PFSK-1 (cell line): ENCODE measurements around the gene NPAS2.

Experiments used
- FOXP2 ChIP-seq: optimal IDR thresholded peaks from 2 replicates; pipeline ENCODE3; 2011; ENCODE audit warnings: borderline replicate concordance, control low read depth, inconsistent platforms; ENCODE audit not compliant: insufficient read depth; ENCODE audit errors: extremely low read length, extremely low read depth
- POLR2AphosphoS5 ChIP-seq: IDR thresholded peaks from 2 replicates; pipeline ENCODE4 v1.6.1; 2012; ENCODE audit warnings: low read depth, mild to moderate bottlenecking, control low read depth, low read length, moderate library complexity
- SIN3A ChIP-seq: IDR thresholded peaks from 2 replicates; pipeline ENCODE4 v1.6.1; 2012; ENCODE audit warnings: mild to moderate bottlenecking, low read length, moderate library complexity, borderline replicate concordance; ENCODE audit not compliant: insufficient read depth
- TAF1 ChIP-seq: IDR thresholded peaks from 2 replicates; pipeline ENCODE4 v1.6.1; 2012; ENCODE audit warnings: low read length, control low read depth, borderline replicate concordance; ENCODE audit not compliant: insufficient read depth
- TF ChIP-seq, protein P1 (sequence below), 2 experiments: IDR thresholded peaks; 2 replicates each; pipeline versions ENCODE4 v1.6.1 to v1.8.0; 2011 to 2012; ENCODE audit warnings: low read depth in 2 of 2, low read length in 2 of 2, control low read depth in 1 of 2, inconsistent platforms in 1 of 2, mild to moderate bottlenecking in 1 of 2, moderate library complexity in 1 of 2; ENCODE audit not compliant: insufficient read depth in 1 of 2

The NPAS2 gene

DNA sequence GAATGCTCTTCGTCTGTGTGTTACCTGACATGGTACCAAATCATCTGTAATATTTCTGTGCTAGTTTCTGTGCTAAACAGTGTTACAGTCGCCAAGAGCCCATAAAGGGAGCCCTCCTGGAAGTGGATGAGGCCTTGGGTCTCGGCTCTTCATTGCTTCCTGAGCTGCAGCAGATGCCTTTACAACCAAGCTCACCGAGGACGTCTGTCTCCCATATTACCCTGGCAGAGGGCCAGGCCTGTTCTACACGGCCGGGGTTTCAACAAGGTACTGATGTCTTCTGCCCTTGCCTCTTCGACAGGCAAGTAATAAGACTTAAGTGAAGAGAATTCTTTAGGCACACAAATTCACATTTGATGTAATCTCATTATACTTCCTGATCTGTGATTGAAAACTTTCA, 199.0 kb downstream of the NPAS2 start:
- TF ChIP-seq TAF1 (no peak), POLR2AphosphoS5 (no peak), SIN3A (no peak), FOXP2 (no peak)
- TF ChIP-seq, protein P1, sequence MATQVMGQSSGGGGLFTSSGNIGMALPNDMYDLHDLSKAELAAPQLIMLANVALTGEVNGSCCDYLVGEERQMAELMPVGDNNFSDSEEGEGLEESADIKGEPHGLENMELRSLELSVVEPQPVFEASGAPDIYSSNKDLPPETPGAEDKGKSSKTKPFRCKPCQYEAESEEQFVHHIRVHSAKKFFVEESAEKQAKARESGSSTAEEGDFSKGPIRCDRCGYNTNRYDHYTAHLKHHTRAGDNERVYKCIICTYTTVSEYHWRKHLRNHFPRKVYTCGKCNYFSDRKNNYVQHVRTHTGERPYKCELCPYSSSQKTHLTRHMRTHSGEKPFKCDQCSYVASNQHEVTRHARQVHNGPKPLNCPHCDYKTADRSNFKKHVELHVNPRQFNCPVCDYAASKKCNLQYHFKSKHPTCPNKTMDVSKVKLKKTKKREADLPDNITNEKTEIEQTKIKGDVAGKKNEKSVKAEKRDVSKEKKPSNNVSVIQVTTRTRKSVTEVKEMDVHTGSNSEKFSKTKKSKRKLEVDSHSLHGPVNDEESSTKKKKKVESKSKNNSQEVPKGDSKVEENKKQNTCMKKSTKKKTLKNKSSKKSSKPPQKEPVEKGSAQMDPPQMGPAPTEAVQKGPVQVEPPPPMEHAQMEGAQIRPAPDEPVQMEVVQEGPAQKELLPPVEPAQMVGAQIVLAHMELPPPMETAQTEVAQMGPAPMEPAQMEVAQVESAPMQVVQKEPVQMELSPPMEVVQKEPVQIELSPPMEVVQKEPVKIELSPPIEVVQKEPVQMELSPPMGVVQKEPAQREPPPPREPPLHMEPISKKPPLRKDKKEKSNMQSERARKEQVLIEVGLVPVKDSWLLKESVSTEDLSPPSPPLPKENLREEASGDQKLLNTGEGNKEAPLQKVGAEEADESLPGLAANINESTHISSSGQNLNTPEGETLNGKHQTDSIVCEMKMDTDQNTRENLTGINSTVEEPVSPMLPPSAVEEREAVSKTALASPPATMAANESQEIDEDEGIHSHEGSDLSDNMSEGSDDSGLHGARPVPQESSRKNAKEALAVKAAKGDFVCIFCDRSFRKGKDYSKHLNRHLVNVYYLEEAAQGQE (IDR thresholded peaks at IDR 0.05; ENCODE audit: insufficient read depth in 1 of 2, low read depth in 2 of 2, low read length in 2 of 2), result no peak

DNA sequence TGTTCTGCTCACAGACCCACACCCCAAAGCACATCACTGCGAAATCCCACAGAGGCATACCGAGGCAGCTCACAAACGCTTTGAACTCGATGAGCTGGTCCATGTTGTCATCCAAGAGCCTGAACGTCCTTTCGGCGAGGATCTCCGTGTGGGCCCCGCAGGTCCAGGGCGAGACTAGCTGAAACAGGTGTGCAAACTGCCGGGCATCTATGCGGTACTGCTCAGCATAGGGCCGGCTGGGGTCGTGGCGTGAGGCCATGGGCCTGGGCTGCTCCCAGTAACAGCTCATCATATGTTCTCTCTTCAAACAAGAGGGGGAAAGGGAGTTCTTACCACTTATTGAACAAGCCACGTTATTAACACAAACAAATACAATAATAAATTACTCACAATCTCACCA, 202.3 kb downstream of the NPAS2 start:
- no peak for TF ChIP-seq TAF1
- no peak for TF ChIP-seq FOXP2
- TF ChIP-seq, protein P1 (IDR thresholded peaks at IDR 0.05; ENCODE audit: insufficient read depth in 1 of 2, low read depth in 2 of 2, low read length in 2 of 2), result no peak
- no peak for TF ChIP-seq SIN3A
- no peak for TF ChIP-seq POLR2AphosphoS5

GRCh38 chr2:101023327-101024107, 203.6 kb downstream of the NPAS2 start:
- TF ChIP-seq, protein P1 (IDR thresholded peaks at IDR 0.05; ENCODE audit: insufficient read depth in 1 of 2, low read depth in 2 of 2, low read length in 2 of 2), result no peak
- no peak for TF ChIP-seq POLR2AphosphoS5
- TF ChIP-seq TAF1, result no peak
- TF ChIP-seq SIN3A, result no peak
- no peak for TF ChIP-seq FOXP2

DNA sequence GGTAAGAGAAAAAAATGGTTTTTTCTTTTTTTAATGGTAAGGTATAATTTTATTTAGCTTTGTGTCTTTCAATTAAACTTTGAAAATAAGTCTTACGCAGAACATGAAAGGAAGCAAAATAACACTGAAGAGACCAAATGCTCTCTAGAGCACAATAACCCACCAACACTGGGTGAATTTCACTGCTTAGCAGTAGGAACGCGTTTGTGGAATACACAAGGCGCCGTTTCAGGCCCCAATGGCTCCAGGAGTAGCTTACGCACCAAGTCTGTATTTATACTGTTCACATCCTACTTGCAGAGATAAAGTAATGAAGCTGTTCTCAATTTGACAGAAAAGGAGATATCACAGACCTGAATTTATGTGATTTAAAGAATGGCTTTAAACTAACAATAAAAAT, 205.6 kb downstream of the NPAS2 start:
- TF ChIP-seq SIN3A, result no peak
- TF ChIP-seq FOXP2, result no peak
- TF ChIP-seq POLR2AphosphoS5, result no peak
- TF ChIP-seq TAF1, result no peak
- TF ChIP-seq, protein P1 (IDR thresholded peaks at IDR 0.05; ENCODE audit: insufficient read depth in 1 of 2, low read depth in 2 of 2, low read length in 2 of 2), result no peak

DNA sequence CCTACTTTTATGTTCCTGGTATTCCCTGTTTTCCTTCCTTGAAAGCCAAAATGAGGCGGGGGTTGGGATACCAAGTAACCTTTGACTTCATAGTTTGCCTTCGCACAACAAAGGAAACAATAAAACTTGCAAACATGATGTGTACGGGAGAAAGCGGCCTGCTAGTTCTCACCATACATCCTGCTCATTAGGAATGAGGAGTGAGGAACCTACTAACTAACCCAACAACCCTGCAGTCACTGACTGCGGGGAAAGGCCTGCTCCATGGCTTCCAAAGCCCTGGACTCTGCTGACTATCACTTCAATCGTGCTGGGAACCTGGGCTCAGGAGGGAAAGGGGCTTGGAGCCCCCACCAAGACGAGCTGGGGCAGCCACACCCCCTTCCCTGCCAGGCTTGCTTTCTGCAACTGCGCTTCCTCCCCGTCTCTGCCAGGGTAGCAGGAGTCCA, 206.3 kb downstream of the NPAS2 start:
- no peak for TF ChIP-seq POLR2AphosphoS5
- no peak for TF ChIP-seq TAF1
- no peak for TF ChIP-seq SIN3A
- TF ChIP-seq, protein P1 (IDR thresholded peaks at IDR 0.05; ENCODE audit: insufficient read depth in 1 of 2, low read depth in 2 of 2, low read length in 2 of 2), result no peak
- no peak for TF ChIP-seq FOXP2
